ENCODE results near the gene RYR3. TPM values are rescaled to one million over a fixed set of nuclear protein-coding genes. Genes with fewer than 3 reads are reported as not detected.

The RYR3 gene
- total RNA-seq, 1 donor from 2014 or later, result not detected

DNA sequence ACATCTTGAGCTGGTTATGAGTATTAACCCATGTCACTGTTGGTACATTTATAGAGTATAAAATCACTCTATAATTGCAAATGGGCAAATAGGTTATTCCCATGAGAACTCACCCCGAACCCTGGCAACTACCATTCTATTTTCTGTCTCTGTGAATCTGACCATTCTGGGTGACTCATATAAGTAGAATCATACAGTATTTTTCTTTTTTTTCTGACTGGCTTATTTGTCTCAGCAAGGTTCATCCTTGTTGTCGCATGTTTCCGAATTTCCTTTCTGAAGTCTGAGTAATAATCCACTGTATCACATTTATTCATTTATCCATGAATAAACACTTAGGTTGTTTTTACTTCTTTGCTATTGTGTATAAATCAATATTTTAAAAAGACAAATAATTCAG, 597.6 kb downstream of the RYR3 start:
- ChIA-PET POLR2A (no interaction called here), CTCF (no interaction called here)
- H3K4me1 Mint-ChIP-seq, result peaks cover 7% of the 10 kb centered on the region
- TF ChIP-seq, protein P1, sequence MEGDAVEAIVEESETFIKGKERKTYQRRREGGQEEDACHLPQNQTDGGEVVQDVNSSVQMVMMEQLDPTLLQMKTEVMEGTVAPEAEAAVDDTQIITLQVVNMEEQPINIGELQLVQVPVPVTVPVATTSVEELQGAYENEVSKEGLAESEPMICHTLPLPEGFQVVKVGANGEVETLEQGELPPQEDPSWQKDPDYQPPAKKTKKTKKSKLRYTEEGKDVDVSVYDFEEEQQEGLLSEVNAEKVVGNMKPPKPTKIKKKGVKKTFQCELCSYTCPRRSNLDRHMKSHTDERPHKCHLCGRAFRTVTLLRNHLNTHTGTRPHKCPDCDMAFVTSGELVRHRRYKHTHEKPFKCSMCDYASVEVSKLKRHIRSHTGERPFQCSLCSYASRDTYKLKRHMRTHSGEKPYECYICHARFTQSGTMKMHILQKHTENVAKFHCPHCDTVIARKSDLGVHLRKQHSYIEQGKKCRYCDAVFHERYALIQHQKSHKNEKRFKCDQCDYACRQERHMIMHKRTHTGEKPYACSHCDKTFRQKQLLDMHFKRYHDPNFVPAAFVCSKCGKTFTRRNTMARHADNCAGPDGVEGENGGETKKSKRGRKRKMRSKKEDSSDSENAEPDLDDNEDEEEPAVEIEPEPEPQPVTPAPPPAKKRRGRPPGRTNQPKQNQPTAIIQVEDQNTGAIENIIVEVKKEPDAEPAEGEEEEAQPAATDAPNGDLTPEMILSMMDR (IDR thresholded peaks at IDR 0.05), result no peak
- H3K36me3 Mint-ChIP-seq (ENCODE audit: low read depth), result no peaks in the 10 kb centered on the region
- intact Hi-C loops (cut with micrococcal nuclease), result no loop called here
- H3K27ac Mint-ChIP-seq, result no peak overlapping the region
- H3K4me3 Mint-ChIP-seq, result no peak overlapping the region
- ATAC-seq (ENCODE audit: low read depth) (no peak), DNase-seq (no peak)
- H3K27me3 Mint-ChIP-seq, result no peaks in the 10 kb centered on the region
- H3K9me3 Mint-ChIP-seq, result no peaks in the 10 kb centered on the region

DNA sequence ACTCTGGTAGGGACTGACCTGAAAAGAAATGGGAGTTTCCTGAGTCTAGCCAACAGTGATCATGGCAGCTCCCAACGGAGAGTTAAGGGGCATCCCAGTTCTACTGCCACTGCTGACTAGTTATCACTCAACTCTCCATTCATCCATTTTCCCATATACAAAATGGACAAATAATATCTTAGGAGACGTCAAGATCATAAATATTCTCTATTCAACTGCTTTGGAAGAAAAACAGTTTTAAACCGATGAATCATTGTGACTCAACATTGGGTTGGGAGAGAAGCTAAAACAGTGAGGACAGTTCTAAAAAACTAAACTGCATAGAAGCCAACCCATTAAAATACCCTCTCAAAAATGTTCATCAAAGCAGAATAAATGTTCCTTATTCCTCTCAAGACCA, 600.0 kb downstream of the RYR3 start:
- H3K4me3 Mint-ChIP-seq, result no peak overlapping the region
- DNase-seq (no peak), ATAC-seq (ENCODE audit: low read depth) (no peak)
- intact Hi-C loops (cut with micrococcal nuclease), result no loop called here
- no peaks in the 10 kb centered on the region for H3K27me3 Mint-ChIP-seq
- ChIA-PET CTCF (no interaction called here), POLR2A (no interaction called here)
- peaks cover 13% of the 10 kb centered on the region for H3K4me1 Mint-ChIP-seq
- TF ChIP-seq, protein P1 (IDR thresholded peaks at IDR 0.05), result no peak
- H3K27ac Mint-ChIP-seq, result no peak overlapping the region
- no peaks in the 10 kb centered on the region for H3K36me3 Mint-ChIP-seq (ENCODE audit: low read depth)
- no peaks in the 10 kb centered on the region for H3K9me3 Mint-ChIP-seq

DNA sequence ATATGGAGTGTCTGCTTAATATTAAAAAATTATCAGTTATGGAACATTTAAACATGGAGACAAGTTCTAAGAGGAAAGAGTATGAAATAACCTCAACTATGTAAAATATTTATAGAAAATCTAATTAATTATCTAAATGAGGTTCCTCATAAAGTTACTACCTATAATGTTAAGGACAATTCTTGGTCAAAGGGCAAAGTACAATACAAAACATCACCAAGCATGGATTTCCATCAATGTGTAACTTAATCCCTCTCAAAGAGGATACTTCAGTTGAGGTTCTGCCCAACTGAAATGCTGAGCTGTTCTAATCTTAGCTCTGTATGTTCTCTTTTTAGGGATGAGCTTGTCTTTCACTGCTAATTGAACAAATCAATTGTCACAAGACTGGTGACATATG, 601.6 kb downstream of the RYR3 start:
- TF ChIP-seq, protein P1 (IDR thresholded peaks at IDR 0.05), result no peak
- intact Hi-C loops (cut with micrococcal nuclease), result no loop called here
- ChIA-PET CTCF (no interaction called here), POLR2A (no interaction called here)
- H3K36me3 Mint-ChIP-seq (ENCODE audit: low read depth), result no peaks in the 10 kb centered on the region
- peaks cover 15% of the 10 kb centered on the region for H3K4me1 Mint-ChIP-seq
- no peak for DNase-seq
- no peak overlapping the region for H3K4me3 Mint-ChIP-seq
- H3K9me3 Mint-ChIP-seq, result peaks cover 3% of the 10 kb centered on the region
- H3K27me3 Mint-ChIP-seq, result no peaks in the 10 kb centered on the region
- no peak for ATAC-seq (ENCODE audit: low read depth)
- H3K27ac Mint-ChIP-seq, result no peak overlapping the region

DNA sequence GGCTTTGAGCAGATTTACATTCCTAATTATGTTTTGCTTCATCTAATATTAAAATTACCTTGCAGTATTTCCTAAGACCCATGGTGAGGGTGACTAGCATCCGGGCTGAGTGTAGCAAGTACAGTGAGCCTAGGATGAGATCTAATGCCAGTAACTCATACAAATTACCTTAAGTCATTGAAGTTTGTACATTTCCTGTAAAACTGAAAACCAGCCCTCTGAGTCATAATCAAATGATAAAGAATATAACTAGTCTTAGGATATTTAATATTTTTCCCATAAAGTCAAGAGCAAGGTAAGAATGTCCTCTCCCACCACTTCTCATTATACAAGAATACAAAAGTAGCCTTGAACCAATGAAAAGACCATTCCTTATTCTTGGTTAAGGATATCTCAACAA, 602.7 kb downstream of the RYR3 start:
- H3K36me3 Mint-ChIP-seq (ENCODE audit: low read depth), result no peaks in the 10 kb centered on the region
- DNase-seq (no peak), ATAC-seq (ENCODE audit: low read depth) (no peak)
- TF ChIP-seq, protein P1 (IDR thresholded peaks at IDR 0.05), result no peak
- H3K9me3 Mint-ChIP-seq, result peaks cover 3% of the 10 kb centered on the region
- CTCF ChIA-PET, result no interaction called here
- peaks cover 15% of the 10 kb centered on the region for H3K4me1 Mint-ChIP-seq
- POLR2A ChIA-PET, result no interaction called here
- no peak overlapping the region for H3K27ac Mint-ChIP-seq
- no peaks in the 10 kb centered on the region for H3K27me3 Mint-ChIP-seq
- H3K4me3 Mint-ChIP-seq, result no peak overlapping the region
- intact Hi-C loops (cut with micrococcal nuclease), result no loop called here

Other genes with a start within 250 kb of the RYR3 start
- gene FMN1, start 116.3 kb upstream of the RYR3 start, total RNA-seq, result 0.69 and 0.80 TPM in 2 replicates

All from activated B cell treated with CpG ODN at 0.5 μM for 24 hours (primary cell).